Measurements from ENCODE around the gene SELENOI.
"Not testable (repeated sequence)": the region's sequence is repeated elsewhere in the genome, so short reads cannot be mapped to it uniquely, and the experiment has no call there.

Gene SELENOI

GRCh38 chr2:26316845-26317244, 29.1 kb upstream of the SELENOI start:
- no peak overlapping the region for H3K4me3 ChIP-seq (ENCODE audit: low read depth, low read length)
- DNase-seq (ENCODE audit: low read depth), result no peak
- no peak for TF ChIP-seq CTCF (IDR thresholded peaks at IDR 0.05; ENCODE audit: low read depth, low read length, missing control alignments)

GRCh38 chr2:26317377-26318105, 28.4 kb upstream of the SELENOI start:
- no peak overlapping the region for H3K4me3 ChIP-seq (ENCODE audit: low read depth, low read length)
- no peak for TF ChIP-seq CTCF (IDR thresholded peaks at IDR 0.05; ENCODE audit: low read depth, low read length, missing control alignments)
- DNase-seq (ENCODE audit: low read depth), result no peak

- DNase-seq (ENCODE audit: low read depth), result no peak
- H3K4me3 ChIP-seq (ENCODE audit: low read depth, low read length), result no peak overlapping the region
- TF ChIP-seq CTCF (IDR thresholded peaks at IDR 0.05; ENCODE audit: low read depth, low read length, missing control alignments), result no peak
These were observed 27.0 kb upstream of the SELENOI start for GRCh38 chr2:26318950-26319349.

- DNase-seq (ENCODE audit: low read depth); H3K4me3 ChIP-seq (ENCODE audit: low read depth, low read length): not testable (repeated sequence)
These were observed 21.5 kb upstream of the SELENOI start for GRCh38 chr2:26324479-26324878.

- no peak for TF ChIP-seq CTCF (IDR thresholded peaks at IDR 0.05; ENCODE audit: low read depth, low read length, missing control alignments)
- no peak for DNase-seq (ENCODE audit: low read depth)
These were observed 21.0 kb upstream of the SELENOI start for GRCh38 chr2:26324903-26325302.

GRCh38 chr2:26325851-26326250, 20.1 kb upstream of the SELENOI start:
- H3K4me3 ChIP-seq (ENCODE audit: low read depth, low read length), result no peak overlapping the region
- DNase-seq (ENCODE audit: low read depth), result no peak
- TF ChIP-seq CTCF (IDR thresholded peaks at IDR 0.05; ENCODE audit: low read depth, low read length, missing control alignments), result no peak

More at GRCh38 chr2:26324903-26325302, 21.0 kb upstream of the SELENOI start:
- H3K4me3 ChIP-seq (ENCODE audit: low read depth, low read length), result no peak overlapping the region

GRCh38 chr2:26326514-26326913, 19.4 kb upstream of the SELENOI start:
- no peak for TF ChIP-seq CTCF (IDR thresholded peaks at IDR 0.05; ENCODE audit: low read depth, low read length, missing control alignments)
- H3K4me3 ChIP-seq (ENCODE audit: low read depth, low read length), result no peak overlapping the region
- DNase-seq (ENCODE audit: low read depth), result no peak

Data from GM12864 (cell line).